Non-pigmented ciliary epithelial cell (primary cell): ENCODE data around the gene TTLL11.

Experiments used
- DNase-seq: peaks from one replicate; pipeline ENCODE4 v3.0.0-alpha.2; 2010; ENCODE audit warnings: low read depth

The TTLL11 gene

DNA sequence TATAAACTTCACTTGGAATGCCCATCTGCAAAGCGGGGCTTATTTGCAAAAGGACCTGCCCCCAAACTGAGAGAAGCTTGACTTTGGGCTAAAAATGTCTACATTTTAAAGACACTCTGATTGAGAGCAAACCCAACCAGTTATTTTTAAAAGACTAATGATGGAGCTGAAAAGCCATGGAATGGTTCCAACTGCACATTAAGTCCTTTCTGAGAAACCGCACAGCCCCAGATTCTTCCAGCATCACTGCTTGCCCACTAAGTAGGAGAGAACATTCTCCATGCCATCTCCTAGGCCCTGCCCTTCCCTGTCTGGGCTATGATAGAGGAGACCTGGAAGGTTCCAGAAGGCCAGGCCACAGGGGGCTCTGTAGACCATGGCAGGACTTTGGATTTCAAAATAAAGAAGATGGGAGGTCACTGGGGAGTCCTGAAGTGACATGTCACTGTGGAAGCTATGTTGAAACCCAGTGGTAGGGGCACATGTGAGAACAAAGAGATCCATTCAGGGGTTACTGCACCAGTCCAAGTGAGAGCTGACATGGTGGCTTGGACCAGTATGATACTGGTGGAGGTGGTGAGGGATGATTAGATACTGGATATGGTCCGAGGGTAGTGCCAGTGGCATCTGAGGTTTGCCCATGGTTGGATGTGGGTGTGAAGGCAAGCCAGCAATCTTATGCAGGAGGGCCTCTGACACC is 262.5 kb downstream of the TTLL11 start:
- DNase-seq = no peak

DNA sequence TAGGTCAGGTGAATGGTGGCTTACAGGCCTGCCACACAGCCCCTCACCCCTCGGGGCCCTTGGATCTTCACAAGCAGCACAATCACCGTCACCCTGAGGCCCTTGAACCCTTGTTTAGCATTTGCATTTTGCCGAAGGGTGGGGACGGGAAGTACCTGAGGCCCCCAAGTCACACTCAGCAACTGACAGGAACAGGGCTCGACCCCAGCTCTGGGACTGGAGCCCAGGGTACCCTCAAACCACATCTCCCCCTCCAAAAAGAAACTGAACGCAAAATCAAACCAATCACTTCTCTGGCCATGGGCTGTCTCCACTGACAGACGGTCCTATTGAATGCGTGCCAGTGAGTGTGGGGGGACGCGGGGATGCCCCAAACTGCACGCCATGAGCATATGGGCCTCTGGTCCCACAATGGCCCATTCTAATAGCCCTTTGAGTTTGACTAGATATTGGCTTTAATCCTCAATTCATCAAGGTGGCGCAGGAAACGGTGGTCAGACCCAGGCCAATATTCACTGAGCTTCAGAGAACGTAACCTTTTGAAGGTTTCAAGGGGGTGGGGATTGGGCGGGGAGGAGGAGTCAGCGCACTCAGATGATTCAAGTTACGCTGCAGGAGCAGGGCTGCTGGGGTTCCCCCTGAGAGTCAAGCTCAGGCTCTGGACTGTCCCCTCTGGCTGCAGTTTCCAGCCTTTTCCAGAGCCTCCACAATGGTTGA is 265.7 kb downstream of the TTLL11 start:
- DNase-seq = no peak

DNA sequence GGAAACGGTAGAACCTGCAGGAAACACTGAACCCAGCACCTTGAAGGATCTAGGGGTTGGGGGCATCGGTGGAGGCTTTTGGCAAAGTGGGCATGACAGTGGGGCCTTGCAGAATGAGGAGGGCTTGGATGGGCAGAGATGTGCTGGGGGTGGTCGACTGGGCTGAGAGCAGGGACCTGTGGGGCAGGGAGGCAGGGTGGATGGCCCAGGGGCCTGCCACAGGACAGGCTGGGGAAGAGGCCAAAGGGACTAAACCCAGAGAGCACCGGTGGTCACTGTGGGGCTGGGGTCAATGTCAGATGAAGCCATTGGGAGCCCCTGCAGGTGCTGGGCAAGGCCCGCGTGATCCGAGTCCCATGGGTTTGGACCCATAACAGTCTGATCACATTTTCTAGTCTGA is 266.4 kb downstream of the TTLL11 start:
- DNase-seq = no peak

DNA sequence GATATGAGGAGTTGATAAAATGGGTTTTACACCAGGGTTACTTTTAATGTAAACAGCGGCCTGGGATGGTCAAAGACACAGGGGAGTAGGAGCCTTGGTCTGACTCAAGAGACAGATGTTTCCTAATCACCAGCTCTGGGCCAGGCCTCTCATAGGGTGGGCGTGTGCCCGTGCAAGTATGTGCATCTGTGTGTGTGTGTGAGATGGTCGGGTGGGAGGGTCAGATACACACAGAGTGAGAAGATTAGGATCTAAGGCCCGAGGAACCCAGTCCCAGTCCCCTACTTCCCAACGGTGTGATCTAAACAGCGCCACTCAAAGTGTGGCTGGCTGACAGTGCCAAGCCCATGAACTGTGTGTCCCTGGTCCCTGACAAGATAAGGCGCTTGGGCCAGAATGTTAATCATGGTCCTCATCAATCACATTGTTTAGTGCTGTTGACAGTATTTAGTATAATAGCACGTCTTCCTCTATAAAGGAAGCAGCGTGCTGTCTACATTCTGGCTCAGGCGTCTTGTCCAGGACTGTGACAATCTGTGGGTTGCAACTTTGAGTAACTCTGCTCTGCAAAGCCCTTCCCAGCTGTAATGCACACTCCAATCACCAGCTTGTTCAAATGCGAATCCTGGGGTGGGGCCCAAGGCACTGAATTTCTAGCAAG is 267.9 kb downstream of the TTLL11 start:
- no peak for DNase-seq

DNA sequence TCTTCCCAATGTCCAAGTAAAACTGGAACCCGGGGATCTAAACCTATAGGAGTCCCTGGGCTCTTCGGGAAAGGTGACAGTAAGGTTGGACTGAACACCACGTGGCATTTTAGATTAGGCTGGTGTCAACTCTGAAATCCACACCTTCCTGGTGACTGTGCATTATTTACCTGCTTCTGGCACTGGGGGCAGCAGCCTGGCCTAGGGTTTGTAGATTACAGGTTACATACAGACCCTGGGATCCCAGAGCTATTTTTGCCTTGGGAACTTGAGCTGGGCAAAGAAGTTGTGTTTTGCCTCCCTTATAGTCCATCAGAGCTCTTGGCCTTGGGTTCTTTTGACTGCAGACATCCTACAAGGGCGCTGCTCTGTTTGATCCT is 268.5 kb downstream of the TTLL11 start:
- no peak for DNase-seq

DNA sequence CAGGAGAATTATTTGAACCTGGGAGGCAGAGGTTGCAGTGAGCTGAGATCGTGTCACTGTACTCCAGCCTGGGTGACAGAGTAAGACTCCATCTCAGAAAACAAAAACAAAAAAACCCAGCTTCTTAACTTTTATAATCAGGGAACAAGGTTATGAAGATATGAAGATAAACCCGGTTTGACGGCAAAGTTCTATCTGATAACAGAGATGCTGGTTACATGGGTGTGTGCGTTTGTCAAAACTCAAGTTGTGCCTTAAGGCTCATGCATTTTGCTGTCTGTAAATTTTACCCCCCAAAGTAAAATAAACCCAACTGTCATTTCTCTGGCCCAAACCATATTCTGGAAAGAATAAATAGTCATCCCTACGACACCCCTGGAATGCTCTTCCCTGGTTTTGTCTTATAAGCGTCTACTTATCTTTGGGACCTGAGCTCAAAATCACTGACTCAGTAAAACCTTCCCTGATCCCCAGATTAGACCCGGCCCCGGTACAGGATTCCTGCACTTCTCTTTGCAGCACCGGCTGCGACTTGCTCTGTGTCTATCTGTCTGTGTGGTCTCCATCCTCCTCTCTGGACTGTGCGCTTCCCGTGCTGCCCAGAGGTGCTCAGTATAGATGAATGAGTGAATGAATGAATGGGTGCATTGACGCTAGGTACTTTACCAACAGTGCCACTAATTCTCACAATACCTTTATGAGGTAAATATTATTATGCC is 269.5 kb downstream of the TTLL11 start:
- no peak for DNase-seq

DNA sequence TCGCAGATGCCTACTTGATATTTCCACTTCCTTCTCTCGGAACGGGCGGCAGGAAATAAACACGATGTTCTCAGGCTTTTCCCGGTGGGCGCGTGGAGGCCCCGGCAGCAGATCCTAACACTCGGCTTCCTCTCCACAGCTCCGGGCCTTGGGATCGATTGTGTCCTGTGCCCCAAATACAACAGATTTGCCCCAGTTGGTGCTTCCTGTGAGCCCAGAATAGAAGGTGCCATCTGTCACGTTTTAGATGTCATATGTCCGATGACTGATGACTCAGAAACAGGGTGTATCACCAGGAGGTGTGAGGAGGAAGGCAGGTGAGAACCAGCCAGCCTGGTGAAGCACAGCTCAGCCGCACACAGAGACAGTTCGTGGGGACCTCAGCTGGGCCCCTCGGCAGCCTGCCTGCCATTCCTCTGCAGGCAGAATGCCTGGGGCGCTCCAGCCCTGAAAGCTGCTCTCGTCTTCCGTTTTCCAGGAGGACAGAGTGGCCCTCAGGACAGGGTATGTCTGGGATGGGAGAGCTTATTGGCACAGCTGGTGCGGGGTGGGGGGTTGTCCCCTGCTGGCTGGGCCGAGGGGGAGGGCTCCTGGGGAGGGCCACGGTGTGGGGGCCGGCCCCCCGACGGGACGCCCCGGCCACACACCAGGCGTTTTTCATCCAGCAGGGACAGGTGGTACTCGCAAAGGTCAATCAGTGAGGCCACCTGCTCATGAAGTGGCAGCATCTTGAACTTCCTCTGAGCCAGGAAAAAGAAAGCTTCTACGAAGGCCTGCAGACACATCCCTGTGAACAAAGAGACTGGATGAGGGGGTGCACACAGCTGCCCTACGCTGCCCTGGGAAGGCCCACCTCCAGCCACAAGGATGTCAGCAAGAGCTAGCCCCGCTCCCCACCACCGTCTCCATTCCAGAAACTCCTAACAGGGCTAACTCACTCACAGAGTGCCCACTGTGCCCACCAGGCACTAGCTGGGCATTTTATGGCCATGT is 270.7 kb downstream of the TTLL11 start:
- no peak for DNase-seq

DNA sequence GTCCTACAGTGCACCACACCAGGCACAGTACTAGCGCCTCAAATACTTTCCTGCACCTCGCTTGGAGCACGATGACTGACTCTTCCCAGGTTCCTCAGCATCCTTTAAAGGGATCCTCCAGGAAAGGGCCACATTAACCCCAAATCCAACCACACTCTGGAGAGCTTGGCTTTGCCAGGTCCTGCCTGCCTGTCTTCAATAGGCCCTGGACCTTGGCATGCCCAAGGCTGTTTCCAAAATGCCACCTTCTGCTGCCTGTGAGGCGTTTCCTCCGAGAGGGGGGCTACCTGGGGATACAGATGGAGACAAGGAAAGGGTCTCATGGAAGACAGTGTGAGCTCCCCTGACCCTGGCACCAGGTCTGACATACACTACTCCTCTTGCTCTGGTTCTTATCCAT is 271.8 kb downstream of the TTLL11 start:
- DNase-seq = no peak

DNA sequence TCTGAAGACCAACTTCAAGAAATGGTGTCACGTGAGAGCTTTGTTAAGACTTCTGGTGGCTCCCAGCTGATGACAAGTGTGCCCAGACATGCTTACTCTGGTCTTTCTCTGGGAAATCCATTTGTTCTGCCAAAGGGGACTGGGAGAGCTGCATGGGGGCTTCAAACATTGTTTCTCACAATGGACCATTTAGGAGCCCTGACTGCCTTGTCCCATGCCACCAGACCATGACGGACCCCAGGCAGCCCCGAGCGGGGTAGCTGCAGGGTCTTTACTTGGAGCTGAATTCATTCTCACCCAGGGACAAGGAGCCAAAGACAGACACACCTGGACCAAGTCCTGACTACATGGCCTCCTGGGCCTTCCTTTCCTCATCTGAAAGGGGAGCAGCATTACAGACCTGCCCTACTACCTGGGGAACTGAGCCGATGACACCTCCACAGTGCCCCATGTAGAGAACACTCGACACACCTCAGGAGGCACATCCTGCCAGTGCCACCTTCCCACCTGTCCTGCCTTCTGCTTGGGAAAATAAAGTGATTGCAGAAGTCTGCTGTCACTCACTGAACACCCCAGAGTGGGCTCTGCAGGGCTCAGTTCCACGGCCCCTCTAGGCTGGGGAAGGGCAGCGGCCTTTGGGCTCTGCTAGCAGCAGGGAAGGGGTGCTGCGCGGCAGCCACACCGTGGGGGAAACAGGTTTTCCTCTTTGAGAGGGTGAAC is 272.7 kb downstream of the TTLL11 start:
- no peak for DNase-seq

DNA sequence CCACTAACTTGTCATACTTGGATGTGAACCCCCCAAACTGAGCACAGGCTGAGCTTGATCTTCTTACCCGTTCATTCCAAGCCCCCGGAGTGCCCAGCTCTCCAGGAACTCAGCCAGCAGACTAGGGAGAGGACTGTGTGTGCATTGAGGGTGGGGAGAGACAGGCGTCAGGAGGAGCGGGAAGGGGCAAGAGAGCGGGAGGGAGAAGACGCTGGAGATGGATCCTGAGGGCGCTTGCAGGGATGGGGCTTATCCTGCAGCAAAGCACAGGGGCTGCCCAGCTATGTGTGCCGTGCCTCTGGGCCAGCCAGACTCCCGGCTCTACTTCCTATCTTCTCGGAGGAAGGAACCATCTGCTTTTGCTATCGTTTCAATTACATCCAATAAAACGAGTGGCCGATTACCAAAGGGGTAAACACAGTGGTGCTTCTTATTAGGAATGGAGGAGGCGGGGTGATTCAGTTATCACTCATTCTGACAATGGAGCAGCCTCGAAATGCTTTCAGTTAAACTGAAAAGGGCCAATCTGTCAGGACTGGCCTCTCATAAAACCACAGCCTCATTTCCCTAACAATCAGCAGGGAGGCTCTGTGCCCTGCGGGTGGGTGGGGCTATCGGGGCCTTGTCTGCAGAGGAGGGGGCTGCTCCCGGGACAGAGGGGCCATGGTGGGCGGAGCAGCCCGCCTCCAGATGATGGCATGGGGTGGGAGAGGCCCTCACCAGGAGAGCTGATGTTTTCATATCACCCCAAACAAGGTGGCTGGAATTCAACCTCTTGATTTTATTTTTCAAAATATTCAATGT is 273.5 kb downstream of the TTLL11 start:
- DNase-seq = no peak

DNA sequence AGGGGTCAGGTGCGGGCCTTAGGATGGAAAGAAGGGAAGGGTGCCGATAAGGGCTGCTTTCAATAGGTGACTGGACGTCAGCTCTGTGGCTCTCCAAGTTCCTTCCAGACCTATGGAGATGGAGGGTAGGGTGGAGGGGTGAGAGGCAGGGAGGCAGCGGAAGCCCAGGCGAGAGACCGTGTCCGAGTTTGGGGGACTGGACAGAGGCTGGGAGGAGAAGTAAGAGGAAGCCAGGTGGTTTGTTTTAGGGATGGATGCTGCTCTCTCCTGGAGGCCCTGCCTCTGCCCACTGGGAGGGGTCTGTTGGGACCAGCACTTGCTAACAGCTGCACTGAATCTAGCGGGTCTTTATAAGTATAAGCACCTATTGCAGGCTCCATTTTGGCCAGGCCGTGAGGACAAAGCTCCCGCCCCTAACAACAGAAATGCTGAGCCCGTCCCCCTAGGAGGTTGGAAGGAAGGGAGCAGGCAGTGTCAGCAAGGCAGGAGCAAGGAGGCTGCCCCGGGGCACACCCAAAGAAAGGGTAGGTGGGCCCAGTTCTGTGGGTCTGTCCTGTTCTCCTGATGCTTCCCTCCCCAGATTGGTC is 274.2 kb downstream of the TTLL11 start:
- DNase-seq = no peak

DNA sequence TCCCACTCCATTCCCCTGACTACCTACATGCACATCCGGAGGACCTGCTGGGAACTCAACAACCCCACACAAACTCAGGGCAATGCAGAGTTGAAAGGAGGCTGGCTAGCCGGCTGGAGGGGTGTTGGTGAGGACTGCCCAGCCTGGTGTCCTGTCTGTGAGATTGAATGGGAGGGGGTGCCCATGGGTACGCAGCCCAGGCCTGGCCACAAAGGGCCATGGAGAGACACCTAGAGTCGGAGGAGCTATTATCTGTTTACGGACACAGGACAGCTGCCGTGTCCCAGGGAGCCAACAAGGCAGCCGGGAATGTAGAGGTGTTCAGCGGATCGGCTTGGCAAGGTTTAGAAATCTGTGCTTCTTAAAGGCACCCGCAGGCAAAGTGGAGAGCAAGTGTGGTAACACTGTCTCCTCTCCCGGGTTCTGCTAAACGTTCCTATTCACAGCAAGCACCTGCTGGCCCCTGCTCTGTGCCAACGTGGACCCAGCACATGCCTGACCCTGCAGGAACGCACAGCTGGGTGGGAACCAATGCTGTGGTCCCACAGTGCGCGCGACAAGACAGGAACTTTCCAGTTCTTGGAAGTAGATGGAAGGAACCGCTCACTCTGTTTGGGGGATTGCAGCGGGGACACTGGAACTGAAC is 275.0 kb downstream of the TTLL11 start:
- no peak for DNase-seq

DNA sequence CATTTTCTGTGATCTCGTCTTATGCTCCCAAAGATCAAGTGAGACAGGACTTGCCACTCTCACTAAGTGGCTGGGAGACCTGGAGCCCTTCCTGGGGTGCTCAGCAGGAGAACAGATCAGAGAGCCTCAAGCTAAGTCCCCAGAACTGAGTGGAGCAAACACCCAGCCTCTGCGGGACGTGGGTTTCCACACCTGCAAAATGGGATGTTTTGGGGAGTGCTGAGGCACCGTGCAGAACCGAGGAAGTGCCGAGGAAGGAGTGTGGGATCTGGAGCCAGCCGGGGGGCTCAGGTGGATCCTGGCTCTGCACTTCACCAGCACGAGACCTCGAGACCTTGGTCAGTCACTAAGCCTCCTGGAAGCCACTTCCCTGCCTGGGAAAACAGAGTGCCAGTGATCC is 275.6 kb downstream of the TTLL11 start:
- DNase-seq = no peak

DNA sequence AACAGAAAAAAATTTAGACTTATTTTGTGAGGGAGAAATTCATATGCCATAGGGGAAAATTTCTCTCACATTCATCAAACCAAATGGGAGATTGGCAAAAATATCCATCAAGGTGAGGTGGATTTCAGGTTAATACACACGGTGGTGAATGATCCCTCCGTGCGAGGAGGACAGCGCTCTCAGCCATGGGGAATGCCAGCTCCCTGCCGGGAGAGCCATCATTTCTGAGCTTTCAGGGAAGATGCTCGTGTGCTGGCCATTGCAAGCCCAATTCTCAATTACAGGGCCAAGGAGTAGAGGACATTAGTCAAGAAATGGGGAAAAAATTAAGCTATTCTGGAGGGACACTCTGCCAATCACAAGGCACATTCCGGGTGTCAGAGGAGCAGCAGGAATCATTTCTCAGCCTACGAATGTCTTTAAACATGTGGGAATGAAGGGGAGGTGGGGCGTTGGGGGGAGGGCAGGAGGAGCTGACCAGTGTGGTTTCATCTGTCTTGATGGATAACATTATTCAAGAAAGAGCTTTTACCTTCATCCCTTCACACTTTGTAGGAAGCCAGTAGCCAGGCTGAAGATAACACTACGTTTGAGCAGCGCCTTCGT is 276.2 kb downstream of the TTLL11 start:
- no peak for DNase-seq

DNA sequence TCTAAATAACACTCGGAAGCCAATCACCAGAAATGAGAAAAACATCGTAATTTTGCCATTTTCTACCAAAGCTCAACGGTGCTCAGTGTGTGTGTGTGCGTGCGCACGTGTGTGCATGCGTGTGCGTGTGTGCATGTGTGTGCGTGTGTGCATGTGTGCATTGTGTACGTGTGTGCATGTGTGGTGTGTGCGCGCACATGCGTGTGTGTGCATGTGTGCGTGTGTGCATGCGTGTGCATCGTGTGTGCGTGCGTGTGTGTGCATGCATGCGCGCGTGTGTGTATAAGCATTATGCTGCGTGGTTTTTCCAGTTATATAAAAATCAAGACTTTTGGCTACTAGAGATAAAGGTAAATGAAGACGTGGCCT is 276.7 kb downstream of the TTLL11 start:
- DNase-seq = no peak

DNA sequence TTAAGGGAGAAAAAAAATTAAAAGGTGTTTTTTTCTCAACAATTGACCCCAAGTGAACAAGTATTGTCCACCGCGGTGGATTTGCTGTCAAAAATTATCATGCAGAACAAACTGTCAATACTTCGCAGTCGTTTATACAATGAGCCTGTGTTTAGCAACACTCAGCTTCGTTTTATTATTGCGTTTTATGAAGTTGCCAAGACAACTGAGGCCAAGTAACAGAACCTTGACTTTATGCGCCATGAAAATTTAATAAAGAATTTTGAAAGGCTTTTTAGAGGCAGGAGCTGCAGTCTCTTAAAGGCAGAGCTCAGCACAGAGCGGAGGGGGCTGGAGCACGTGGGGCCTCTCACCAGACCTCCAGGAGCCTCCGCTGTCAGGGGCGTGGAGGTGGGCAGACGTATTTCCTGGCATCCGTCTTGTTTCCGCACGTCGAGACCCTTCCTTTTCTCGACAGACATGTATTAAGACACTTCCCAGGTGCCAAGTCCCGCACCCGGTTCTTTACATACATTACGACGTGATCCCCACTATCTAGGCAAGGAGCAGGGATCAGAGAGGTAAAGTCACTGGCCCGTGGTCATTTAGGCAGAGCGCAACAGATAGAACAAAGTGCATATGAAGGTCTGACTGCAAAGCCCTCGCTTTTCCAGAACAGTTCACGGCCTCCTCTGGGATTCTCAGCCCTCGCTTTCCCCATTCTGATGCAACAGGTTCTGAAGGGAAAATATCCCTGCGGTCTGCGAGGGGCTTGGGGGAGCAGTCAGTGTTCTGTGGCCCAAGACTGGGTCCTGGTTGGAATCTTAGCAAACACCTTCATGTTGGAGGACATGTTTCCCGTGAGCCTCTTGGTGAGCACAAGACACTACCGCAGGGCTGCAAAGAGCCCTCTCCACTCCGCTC is 277.3 kb downstream of the TTLL11 start:
- no peak for DNase-seq

DNA sequence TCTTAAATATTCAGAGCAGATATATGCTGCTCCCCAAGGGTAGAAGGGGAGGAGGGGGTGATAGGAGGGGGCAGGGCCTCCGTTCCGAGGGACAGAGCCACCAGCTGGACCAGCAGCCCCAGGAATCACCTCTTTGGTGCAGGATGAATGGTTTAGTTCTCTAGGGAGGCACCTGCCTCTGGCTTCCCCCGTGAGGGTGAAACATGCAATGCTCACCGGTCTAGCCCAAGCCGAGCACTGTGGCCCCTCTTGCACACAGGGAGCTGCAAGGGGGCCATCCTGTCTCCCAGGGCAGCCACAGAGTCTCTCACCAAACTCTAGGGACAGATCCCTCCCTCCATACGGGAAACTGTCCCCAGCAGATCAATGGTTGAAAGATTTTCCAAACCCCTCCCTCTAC is 278.0 kb downstream of the TTLL11 start:
- no peak for DNase-seq

DNA sequence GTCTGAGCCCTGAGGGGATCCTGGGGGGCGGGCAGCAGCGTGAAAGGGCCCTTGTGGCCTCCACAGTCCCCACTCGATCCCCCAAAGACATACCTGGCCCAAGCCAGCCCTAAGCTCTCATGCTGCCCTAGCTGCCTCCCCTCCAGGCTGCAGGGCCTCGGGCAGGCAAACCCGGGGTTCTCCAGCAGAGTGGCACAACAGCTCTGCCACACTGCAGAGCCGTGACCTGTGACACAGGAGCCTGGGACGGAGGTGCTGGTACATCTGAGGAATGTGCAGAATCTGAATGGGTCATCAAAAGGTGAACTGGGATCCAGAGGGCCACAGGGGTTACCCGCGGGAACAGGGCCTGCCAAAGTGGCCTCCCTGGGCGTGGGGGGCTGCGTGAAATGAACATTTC is 278.5 kb downstream of the TTLL11 start:
- no peak for DNase-seq
